Ascending aorta (tissue), 2 donors: ENCODE measurements around the gene CLIC3. TPM values are rescaled to one million over a fixed set of nuclear protein-coding genes. Genes with fewer than 3 reads are reported as not detected.

Experiments
- DNase-seq, 2 donors: peaks; one replicate each; pipeline ENCODE4 v3.0.0-alpha.2; 2019; ENCODE audit warnings: low spot score in 2 of 2
- H3K27ac ChIP-seq, 2 donors: fragments of 200-600 bp; sonication (generic); one replicate each; pipeline ENCODE4 v1.5.1; 2016 to 2017; ENCODE audit warnings: mild to moderate bottlenecking in 1 of 2
- H3K27me3 ChIP-seq: fragments of 200-600 bp; sonication (generic); one replicate; pipeline ENCODE4 v1.5.1; 2017
- H3K36me3 ChIP-seq, 2 donors: fragments of 200-600 bp; sonication (generic); one replicate each; pipeline ENCODE4 v1.5.1; 2016
- H3K4me1 ChIP-seq, 2 donors: fragments of 200-600 bp; sonication (generic); one replicate each; pipeline ENCODE4 v1.5.1; 2016 to 2017; ENCODE audit warnings: mild to moderate bottlenecking in 1 of 2
- H3K4me3 ChIP-seq, 2 donors: fragments of 200-600 bp; sonication (generic); one replicate each; pipeline ENCODE4 v1.5.1; 2016 to 2017; ENCODE audit warnings: mild to moderate bottlenecking in 1 of 2
- H3K9me3 ChIP-seq, 2 donors: fragments of 200-600 bp; sonication (generic); one replicate each; pipeline ENCODE4 v1.5.1; 2016
- intact Hi-C: fragments of 100-400 bp; cut with DNase I; formaldehyde crosslinking; loops from one replicate; pipeline ENCODE4 v1.15.1; 2023
- total RNA-seq: library from RNA; depleted of rRNA; stranded (reverse); fragments of >200 nt; gene quantifications from one replicate; pipeline ENCODE4 v1.1.0, GENCODE V29; 2016
- TF ChIP-seq, protein P1 (sequence below), 3 experiments: fragments of 200-600 bp in 2 of 3; fragments of 450-650 bp in 1 of 3; sonication (generic) in 2 of 3; IDR thresholded peaks; one replicate each; pipeline ENCODE4 v1.5.1; 2016 to 2019; ENCODE audit warnings: antibody characterized with exemption in 3 of 3, mild to moderate bottlenecking in 1 of 3, moderate library complexity in 1 of 3

Gene CLIC3
- total RNA-seq, 1 donor from 2014 or later, result 2.8 TPM

DNA sequence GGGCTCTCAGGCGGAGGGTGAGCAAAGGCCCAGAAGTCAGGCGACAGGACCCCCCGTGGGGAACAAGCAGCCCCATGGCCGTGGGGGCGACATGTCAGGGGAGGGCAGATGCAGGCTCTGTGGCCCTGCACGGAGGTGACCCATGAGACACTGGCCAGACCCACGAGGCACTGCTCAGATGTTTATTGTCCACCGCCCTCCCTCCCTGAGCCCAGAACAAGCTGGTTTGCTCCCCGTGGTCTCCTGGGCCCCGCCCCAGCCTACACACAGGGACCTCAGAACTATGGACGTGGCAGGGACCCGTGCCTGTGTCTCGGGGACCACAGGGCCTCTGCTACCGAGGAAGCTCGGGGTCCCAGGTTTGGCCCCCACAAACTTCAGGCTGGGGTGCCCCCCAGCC is 33.6 kb upstream of the CLIC3 start:
- Histone ChIP-seq H3K36me3 (no peaks in the 10 kb centered on the region), H3K4me3 (no peak overlapping the region), H3K4me1 (peaks cover 17 to 21% of the 10 kb centered on the region in 2 donors), H3K9me3 (no peaks in the 10 kb centered on the region), H3K27me3 (no peaks in the 10 kb centered on the region), H3K27ac (no peak overlapping the region)
- intact Hi-C loops, result no loop called here
- no peak for DNase-seq
- TF ChIP-seq, protein P1, sequence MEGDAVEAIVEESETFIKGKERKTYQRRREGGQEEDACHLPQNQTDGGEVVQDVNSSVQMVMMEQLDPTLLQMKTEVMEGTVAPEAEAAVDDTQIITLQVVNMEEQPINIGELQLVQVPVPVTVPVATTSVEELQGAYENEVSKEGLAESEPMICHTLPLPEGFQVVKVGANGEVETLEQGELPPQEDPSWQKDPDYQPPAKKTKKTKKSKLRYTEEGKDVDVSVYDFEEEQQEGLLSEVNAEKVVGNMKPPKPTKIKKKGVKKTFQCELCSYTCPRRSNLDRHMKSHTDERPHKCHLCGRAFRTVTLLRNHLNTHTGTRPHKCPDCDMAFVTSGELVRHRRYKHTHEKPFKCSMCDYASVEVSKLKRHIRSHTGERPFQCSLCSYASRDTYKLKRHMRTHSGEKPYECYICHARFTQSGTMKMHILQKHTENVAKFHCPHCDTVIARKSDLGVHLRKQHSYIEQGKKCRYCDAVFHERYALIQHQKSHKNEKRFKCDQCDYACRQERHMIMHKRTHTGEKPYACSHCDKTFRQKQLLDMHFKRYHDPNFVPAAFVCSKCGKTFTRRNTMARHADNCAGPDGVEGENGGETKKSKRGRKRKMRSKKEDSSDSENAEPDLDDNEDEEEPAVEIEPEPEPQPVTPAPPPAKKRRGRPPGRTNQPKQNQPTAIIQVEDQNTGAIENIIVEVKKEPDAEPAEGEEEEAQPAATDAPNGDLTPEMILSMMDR (IDR thresholded peaks at IDR 0.05), result no peak

DNA sequence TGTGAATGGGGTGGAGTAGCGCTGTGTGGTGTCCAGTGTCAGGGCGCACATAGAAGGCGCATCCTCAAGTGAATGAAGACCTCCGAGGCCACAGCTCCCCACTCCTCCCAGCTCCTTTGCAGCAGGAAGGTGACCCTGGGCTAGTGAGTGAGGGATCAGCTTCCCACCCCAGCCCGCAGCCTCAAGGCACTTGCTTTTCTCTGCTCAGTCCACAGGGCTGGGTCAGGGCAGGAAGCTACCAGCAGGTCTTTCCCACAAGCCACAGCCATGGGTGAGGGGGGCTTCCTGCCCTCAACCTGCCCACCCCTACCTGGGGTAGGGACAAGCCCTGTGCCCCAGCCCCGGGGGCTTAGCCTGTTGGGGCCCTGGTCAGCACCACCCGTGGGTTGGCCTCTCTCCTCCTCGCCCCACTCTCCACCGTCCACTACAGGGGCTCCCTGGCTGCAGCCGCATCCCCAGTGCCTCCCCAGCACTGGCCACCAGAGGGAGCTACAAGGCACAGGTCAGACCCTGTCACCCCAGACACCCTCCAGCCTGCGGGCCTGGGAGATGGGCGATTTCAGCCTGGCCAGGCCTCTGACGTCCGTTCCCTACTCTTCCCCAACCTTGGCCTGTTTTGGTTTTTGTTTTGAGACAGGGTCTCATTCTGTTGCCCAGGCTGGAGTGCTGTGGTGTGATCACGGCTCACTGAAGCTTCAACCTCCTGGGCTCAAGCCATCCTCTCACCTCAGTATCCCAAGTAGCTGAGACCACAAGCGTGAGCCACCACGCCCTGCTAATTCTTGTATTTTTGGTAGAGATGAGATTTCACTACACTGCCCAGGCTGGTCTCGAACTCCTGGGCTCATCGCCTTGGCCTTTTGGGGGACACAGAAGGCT is 32.9 kb upstream of the CLIC3 start:
- intact Hi-C loops, result loop anchor here (2.0 kb wide), 3 partner anchors 80 to 238 kb away; partner anchors contain the start of genes PHPT1 and TMEM141
- no peaks in the 10 kb centered on the region for H3K27me3 ChIP-seq
- H3K9me3 ChIP-seq, result no peaks in the 10 kb centered on the region
- H3K4me3 ChIP-seq, result peak overlapping the region; percentile 71 to 94
- TF ChIP-seq, protein P1 (IDR thresholded peaks at IDR 0.05), result peak; percentile 68 to 88 (median 86)
- no peak overlapping the region for H3K27ac ChIP-seq
- peaks cover 17% of the 10 kb centered on the region in 2 donors for H3K4me1 ChIP-seq
- H3K36me3 ChIP-seq, result no peaks in the 10 kb centered on the region
- peak in 1 of 2 donors; percentile 87 for DNase-seq

DNA sequence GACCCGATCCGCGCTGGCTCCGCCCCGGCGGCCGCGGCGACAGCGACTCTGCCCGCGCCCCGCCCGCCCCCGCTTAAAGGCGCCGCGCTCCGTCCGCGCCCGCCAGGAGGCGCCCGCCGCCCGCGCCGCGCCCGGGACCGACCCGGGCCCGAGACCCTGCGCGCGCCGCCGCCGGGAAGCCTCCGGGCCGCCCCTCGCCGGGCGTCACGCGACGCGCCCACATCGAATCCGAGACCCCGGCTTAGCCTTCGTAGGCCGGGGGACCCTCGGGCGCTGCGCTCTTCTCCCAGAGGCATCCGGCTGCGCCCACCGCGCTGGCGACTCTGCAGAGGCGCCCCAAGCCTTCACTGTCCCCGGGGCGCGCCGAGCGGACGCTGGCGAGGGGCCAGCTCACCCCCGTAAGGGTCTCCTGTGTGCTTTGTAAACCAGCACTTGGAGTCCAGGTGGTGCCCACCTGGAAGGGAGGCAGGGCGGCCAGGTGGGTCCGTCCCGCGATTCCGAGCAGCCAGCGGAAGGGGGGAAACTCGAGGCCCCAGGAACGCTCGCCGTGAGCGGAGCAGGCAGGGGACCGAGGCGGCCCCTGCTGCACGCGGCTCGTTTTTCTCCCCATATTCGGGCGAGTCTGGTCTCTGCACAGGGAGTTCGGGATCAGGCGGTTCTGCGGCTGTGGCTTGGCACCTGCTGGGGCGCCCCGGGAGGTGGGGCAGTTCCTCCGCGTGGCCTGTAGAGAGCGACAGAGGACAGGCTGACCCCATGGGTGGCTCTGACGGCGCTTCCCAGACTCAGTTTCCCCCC is 32.1 kb upstream of the CLIC3 start:
- H3K4me3 ChIP-seq, result peak overlapping the region; percentile 71 to 94
- H3K4me1 ChIP-seq, result peaks cover 17% of the 10 kb centered on the region in 2 donors
- no peaks in the 10 kb centered on the region for H3K36me3 ChIP-seq
- peak overlapping the region in 1 of 2 donors; percentile 62 for H3K27ac ChIP-seq
- intact Hi-C loops, result loop anchor here (1.0 to 2.0 kb wide), 4 partner anchors 36 to 238 kb away; partner anchors contain the start of genes PAXX, PHPT1 and TMEM141
- TF ChIP-seq, protein P1 (IDR thresholded peaks at IDR 0.05), result peak in 2 of 3 experiments; percentile 25 to 31
- no peak for DNase-seq
- no peaks in the 10 kb centered on the region for H3K27me3 ChIP-seq
- H3K9me3 ChIP-seq, result no peaks in the 10 kb centered on the region

DNA sequence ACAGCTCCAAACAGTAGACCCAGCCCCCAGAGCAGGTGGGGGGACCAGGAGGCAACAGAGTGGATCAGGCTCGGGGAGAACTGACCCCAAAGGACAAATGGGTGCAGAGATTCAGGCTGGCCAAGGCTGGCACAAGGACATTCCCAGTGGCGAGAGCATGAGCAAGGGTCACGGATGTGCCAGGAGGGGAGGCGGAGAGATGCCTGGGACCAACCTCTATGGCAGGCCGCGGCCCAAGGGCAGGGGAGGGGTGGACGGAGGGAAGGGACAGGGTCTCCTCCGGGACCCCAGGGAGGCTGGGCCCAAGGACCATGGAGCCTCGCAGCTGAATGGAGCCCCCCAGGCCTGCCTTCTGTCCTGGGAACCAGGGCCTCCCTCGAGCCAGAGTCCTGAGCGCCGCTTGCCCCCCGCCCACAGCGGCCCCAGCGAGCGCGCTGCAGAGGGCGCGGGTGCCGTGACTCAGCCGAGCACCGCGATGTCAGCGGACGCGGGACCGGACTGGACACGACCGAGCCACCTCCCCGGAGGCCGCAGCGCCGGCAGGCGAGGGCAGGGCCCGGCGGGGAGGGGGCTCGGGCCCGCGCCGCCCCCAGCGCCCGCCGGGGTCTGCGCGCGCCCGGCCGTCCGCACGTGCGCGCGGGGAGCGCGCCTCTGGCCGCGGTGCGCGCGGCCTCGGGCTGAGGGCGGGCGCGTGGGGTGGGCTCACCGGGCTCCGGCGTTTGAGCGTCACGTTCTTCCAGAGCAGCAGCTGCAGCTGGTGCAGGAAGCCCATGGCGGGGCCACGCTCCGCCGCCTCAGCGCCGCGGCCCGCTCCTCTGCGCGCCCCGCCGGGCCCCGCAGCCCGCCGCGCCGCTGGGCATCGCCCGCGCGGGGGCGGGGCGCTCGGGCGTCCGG is 31.2 kb upstream of the CLIC3 start, which contains the start of gene ABCA2:
Gene ABCA2, minus strand, starts transcription at position 869 of the 894 bp plus-strand sequence. Its CDS starts 97 bp downstream, at position 772.
- Histone ChIP-seq H3K4me1 (peaks cover 17% of the 10 kb centered on the region in 2 donors), H3K36me3 (no peaks in the 10 kb centered on the region), H3K4me3 (peak within 1 kb of the TSS; percentile 71 to 94), H3K27me3 (no peaks in the 10 kb centered on the region), H3K9me3 (no peaks in the 10 kb centered on the region), H3K27ac (peak within 1 kb of the TSS; percentile 53 to 62)
- TF ChIP-seq, protein P1 (IDR thresholded peaks at IDR 0.05), result no peak
- DNase-seq, result no peak
- intact Hi-C loops, result loop anchor here (1.0 to 2.0 kb wide), 4 partner anchors 35 to 237 kb away; partner anchors contain the start of genes PAXX, PHPT1 and TMEM141
